ENCODE results near the gene ZNF264.
"Not testable (repeated sequence)": the region's sequence is repeated elsewhere in the genome, so short reads cannot be mapped to it uniquely, and the experiment has no call there.

The ZNF264 gene

GRCh38 chr19:57191141-57192076 is at the start of gene ZNF264:
TSS of gene ZNF264 (plus strand) at chr19:57191500. CDS start at chr19:57191914, 414 bp downstream.
- peak; percentile 55 to 59 for DNase-seq (ENCODE audit: low read depth in 2 of 2)

GRCh38 chr19:57141699-57142098 is 49.6 kb upstream of the ZNF264 start:
- DNase-seq (ENCODE audit: low read depth in 2 of 2): no peak

GRCh38 chr19:57152921-57153320 is 38.4 kb upstream of the ZNF264 start:
- DNase-seq (ENCODE audit: low read depth in 2 of 2): no peak

- no peak for DNase-seq (ENCODE audit: low read depth in 2 of 2)
Measured at GRCh38 chr19:57161985-57162539, 29.2 kb upstream of the ZNF264 start.

GRCh38 chr19:57165846-57166245 is 25.5 kb upstream of the ZNF264 start:
- no peak for DNase-seq (ENCODE audit: low read depth in 2 of 2)

- no peak for DNase-seq (ENCODE audit: low read depth in 2 of 2)
Measured at GRCh38 chr19:57167385-57167784, 23.9 kb upstream of the ZNF264 start, which contains the start of gene DUXA. TSS of gene DUXA (minus strand) at chr19:57167485. CDS start at chr19:57167443, 42 bp downstream.

- DNase-seq (ENCODE audit: low read depth in 2 of 2): no peak
Measured at GRCh38 chr19:57171551-57172081, 19.7 kb upstream of the ZNF264 start.

GRCh38 chr19:57190301-57190700 is 999 bp upstream of the ZNF264 start:
- no peak for DNase-seq (ENCODE audit: low read depth in 2 of 2)

GRCh38 chr19:57192077-57192420 is 749 bp downstream of the ZNF264 start:
- DNase-seq (ENCODE audit: low read depth in 2 of 2): no peak

- DNase-seq (ENCODE audit: low read depth in 2 of 2): no peak
Measured at GRCh38 chr19:57192993-57193392, 1.7 kb downstream of the ZNF264 start.

- not testable (repeated sequence) for DNase-seq (ENCODE audit: low read depth in 2 of 2)
Measured at GRCh38 chr19:57197874-57198273, 6.6 kb downstream of the ZNF264 start.

- DNase-seq (ENCODE audit: low read depth in 2 of 2): no peak
Measured at GRCh38 chr19:57202160-57202559, 10.9 kb downstream of the ZNF264 start.

- no peak for DNase-seq (ENCODE audit: low read depth in 2 of 2)
Measured at GRCh38 chr19:57210381-57210780, 19.1 kb downstream of the ZNF264 start.

- no peak for DNase-seq (ENCODE audit: low read depth in 2 of 2)
Measured at GRCh38 chr19:57212109-57212508, 20.8 kb downstream of the ZNF264 start.

GRCh38 chr19:57227502-57227901 is 36.2 kb downstream of the ZNF264 start:
- DNase-seq (ENCODE audit: low read depth in 2 of 2): no peak

GRCh38 chr19:57231686-57232085 is 40.4 kb downstream of the ZNF264 start:
- DNase-seq (ENCODE audit: low read depth in 2 of 2): no peak

- DNase-seq (ENCODE audit: low read depth in 2 of 2): no peak
Measured at GRCh38 chr19:57233207-57233606, 41.9 kb downstream of the ZNF264 start.

GRCh38 chr19:57239982-57240310 is 48.6 kb downstream of the ZNF264 start:
- DNase-seq (ENCODE audit: low read depth in 2 of 2): no peak

- DNase-seq (ENCODE audit: low read depth in 2 of 2): peak; percentile 80
Measured at GRCh38 chr19:57240311-57241090, 49.2 kb downstream of the ZNF264 start, which contains the start of gene ZNF805. TSS of gene ZNF805 (plus strand) at chr19:57240632. CDS start at chr19:57240892, 260 bp downstream.

GRCh38 chr19:57241176-57241575 is 49.9 kb downstream of the ZNF264 start:
- no peak for DNase-seq (ENCODE audit: low read depth in 2 of 2)

GRCh38 chr19:57242821-57243220 is 51.5 kb downstream of the ZNF264 start:
- no peak for DNase-seq (ENCODE audit: low read depth in 2 of 2)

- DNase-seq (ENCODE audit: low read depth in 2 of 2): no peak
Measured at GRCh38 chr19:57244513-57244912, 53.2 kb downstream of the ZNF264 start.
